GM12892 (cell line): ENCODE results near the gene CERS2.

Experiments used
- POLR2A ChIP-seq: IDR thresholded peaks from 2 replicates; pipeline ENCODE4 v1.6.1; 2011; ENCODE audit warnings: low read depth, low read length, control low read depth
- POLR2AphosphoS5 ChIP-seq: IDR thresholded peaks from 2 replicates; pipeline ENCODE4 v1.6.1; 2011; ENCODE audit warnings: low read depth, low read length, control low read depth
- TAF1 ChIP-seq: IDR thresholded peaks from 2 replicates; pipeline ENCODE4 v1.6.1; 2011; ENCODE audit warnings: low read depth, mild to moderate bottlenecking, control low read depth, low read length, borderline replicate concordance

DNA sequence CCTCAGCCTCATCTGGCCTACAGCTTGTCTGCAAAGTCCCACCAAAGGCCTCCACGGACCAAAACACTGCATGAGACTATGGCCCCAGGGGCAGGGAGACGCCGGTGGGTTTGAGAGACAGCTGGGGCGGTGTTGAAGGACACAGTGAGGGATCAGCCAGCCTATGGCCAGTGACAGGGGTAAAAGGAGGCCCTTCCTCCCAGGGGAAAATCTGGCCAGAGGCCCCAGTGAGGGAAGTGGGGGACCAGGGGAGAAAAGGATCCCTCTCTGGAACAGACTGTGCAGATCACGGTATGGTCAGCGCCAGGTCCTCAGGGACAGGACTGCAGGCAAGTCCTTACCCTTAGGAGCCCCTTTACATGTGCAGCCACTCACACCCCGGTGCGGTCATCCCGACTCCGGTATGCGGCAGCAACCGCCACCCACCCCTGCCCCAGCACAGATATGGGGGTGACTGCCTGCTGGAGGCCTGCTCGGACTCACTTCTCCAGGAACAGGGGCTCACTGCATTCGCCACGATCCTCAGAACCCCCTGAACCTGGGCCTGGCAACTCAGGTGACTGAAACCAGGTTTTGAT, 1.3 kb downstream of the CERS2 start:
- TF ChIP-seq TAF1 (no peak), POLR2A (no peak), POLR2AphosphoS5 (no peak)
